ENCODE results near the gene GNG10.
"Not testable (repeated sequence)": the region's sequence is repeated elsewhere in the genome, so short reads cannot be mapped to it uniquely, and the experiment has no call there.

The GNG10 gene

DNA sequence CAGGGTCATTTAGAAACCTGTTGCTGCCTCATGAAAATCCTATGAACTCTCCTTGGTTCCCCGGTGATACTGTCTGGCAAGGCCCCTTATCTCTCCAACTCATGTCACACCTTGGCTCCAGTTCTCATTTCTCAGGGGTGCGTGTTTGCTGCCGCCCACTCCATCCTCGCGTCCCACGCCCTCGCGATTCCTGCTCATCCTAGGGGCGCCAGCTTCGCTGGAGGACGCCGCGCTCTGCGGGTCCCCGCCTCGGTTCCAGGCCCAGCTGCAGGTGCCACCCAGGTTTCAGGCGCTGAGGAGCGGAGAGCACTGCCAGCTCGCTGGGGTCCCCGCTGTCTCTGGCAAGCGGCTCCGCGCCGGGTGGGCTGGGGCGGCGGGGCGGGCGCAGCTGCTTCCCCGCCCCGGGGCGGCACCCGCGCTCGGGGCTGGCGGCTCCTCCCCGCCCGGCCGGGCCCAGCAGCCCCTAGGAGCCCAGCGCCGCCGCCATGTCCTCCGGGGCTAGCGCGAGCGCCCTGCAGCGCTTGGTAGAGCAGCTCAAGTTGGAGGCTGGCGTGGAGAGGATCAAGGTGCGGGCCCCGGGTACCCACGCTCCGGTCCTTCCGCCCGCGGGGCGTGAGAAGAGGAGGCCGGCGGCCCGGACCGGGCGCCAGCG lies at the start of gene GNG10:
Gene GNG10, plus strand, starts transcription at position 456 of the 652 bp plus-strand sequence. Its CDS starts 30 bp downstream, at position 486.
- H3K27ac ChIP-seq = no peak within 1 kb of the TSS
- no peaks in the 10 kb centered on the region; the same call in 1 of the 2 replicates for H3K36me3 ChIP-seq (ENCODE audit: insufficient read depth, low read length)
- H3K9me3 ChIP-seq (ENCODE audit: low read depth, low read length) = no peaks in the 10 kb centered on the region
- H3K9ac ChIP-seq (ENCODE audit: insufficient read length) = peak within 1 kb of the TSS; percentile 77
- TF ChIP-seq FOXP2 (optimal IDR thresholded peaks at IDR 0.05; ENCODE audit: control extremely low read depth, extremely low read length, insufficient read depth) (no peak), POLR2AphosphoS5 (IDR thresholded peaks at IDR 0.05; ENCODE audit: borderline replicate concordance, low read depth, low read length) (peak; percentile 62; the same call in 1 of the 2 replicates)
- no peak for DNase-seq (ENCODE audit: low read depth, low spot score)
- peak within 1 kb of the TSS; percentile 89 for H3K4me3 ChIP-seq

DNA sequence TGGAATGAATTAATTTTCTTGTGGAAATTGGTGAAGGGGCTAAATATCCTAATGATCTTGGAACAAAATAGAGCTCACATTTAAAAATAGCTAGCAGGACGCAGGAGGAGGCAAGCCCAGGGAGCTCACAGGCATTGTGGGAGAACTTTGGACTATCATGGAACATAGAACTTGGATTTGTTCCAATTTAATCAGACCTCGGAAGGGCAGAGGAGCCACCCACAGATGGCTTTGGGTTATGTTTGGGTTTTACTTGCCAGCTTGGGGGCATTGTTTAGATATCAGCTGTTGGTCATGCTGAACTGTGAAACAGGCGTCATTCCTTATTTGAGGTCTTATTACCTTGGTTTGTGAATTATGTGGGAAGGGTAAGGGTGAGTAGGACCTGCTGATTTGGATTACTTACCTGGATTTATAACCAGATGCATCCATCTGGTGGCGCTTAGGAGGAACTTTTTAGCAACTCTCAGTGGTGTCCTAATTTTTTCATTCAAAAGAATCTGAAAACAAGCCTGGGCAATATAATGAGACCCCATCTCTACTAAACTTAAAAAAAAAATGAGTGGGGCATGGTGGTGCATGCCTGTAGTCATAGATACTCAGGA lies 47.9 kb upstream of the GNG10 start:
- Histone ChIP-seq H3K9ac (ENCODE audit: insufficient read length) (no peak overlapping the region), H3K9me3 (ENCODE audit: low read depth, low read length) (no peaks in the 10 kb centered on the region), H3K4me3 (no peak overlapping the region), H3K36me3 (ENCODE audit: insufficient read depth, low read length) (no peaks in the 10 kb centered on the region), H3K27ac (no peak overlapping the region)
- DNase-seq (ENCODE audit: low read depth, low spot score) = no peak
- no peak for TF ChIP-seq EZH2 (IDR thresholded peaks at IDR 0.05)
- TF ChIP-seq FOXP2 (optimal IDR thresholded peaks at IDR 0.05; ENCODE audit: control extremely low read depth, extremely low read length, insufficient read depth) = no peak
- TF ChIP-seq POLR2AphosphoS5 (IDR thresholded peaks at IDR 0.05; ENCODE audit: borderline replicate concordance, low read depth, low read length) = no peak

DNA sequence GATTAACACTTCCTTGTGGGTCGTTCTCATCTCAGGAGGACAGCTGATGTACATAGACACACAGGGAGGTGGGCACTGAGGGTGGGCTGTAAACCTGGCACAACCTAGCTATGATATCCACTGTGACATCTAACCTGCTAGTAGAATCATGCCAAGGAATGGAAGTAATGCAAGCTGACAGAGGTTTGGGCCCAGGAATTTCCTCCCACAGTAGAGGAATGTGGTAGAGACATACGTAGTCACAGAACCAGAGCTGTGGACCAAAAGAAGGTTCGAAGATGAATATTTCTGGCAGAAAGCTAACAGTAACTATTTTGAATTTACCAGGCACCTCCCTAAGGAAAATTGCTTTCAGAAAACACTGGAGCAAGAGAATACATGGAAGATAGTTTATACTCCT lies 45.5 kb upstream of the GNG10 start:
- H3K27ac ChIP-seq = no peak overlapping the region
- H3K36me3 ChIP-seq (ENCODE audit: insufficient read depth, low read length) = no peaks in the 10 kb centered on the region
- H3K9ac ChIP-seq (ENCODE audit: insufficient read length) = no peak overlapping the region
- no peak for DNase-seq (ENCODE audit: low read depth, low spot score)
- H3K9me3 ChIP-seq (ENCODE audit: low read depth, low read length) = no peaks in the 10 kb centered on the region
- TF ChIP-seq POLR2AphosphoS5 (IDR thresholded peaks at IDR 0.05; ENCODE audit: borderline replicate concordance, low read depth, low read length) (no peak), EZH2 (IDR thresholded peaks at IDR 0.05) (no peak), FOXP2 (optimal IDR thresholded peaks at IDR 0.05; ENCODE audit: control extremely low read depth, extremely low read length, insufficient read depth) (no peak)
- no peak overlapping the region for H3K4me3 ChIP-seq

DNA sequence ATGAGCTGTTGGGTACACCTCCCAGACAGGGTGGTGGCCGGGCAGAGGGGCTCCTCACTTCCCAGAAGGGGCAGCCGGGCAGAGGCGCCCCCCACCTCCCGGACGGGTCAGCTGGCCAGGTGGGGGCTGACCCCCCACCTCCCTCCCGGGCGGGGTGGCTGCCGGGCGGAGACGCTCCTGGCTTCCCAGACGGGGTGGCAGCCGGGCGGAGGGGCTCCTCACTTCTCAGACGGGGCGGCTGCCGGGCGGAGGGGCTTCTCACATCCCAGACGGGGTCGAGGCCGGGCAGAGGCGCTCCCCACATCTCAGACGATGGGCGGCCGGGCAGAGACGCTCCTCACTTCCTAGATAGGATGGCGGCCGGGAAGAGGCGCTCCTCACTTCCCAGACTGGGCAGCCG lies 44.1 kb upstream of the GNG10 start:
- not testable (repeated sequence) for H3K9me3 ChIP-seq (ENCODE audit: low read depth, low read length); H3K36me3 ChIP-seq (ENCODE audit: insufficient read depth, low read length); H3K4me3 ChIP-seq; H3K27ac ChIP-seq; H3K9ac ChIP-seq (ENCODE audit: insufficient read length); DNase-seq (ENCODE audit: low read depth, low spot score)

DNA sequence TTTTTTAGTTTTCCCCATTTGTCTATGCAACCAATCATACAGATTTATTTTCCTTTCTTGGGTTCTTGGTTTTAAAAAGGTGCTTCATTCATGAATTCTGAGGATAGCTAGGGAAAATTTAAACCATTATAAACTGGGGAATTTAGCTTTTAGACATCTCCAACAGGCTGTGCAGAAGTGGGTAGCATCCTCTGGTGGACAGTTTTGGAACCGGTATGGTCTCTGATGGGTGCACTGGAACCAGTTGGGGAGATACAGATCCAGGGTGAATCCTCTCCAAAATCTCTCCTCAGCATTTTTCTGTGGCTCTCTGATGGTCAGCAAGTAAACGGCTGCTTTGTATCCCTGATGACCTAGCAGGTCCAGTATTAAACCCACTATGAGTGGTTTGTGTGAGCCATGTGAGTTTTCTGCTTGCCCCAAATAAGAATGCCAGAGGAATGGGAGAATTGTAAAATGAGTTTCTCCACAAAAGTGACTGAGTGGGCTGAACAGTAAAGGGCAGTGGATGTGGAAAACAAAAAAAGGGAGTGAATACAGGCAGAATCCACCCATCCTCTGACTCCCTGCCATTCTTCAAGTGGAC lies 39.4 kb upstream of the GNG10 start:
- TF ChIP-seq EZH2 (IDR thresholded peaks at IDR 0.05) (no peak), POLR2AphosphoS5 (IDR thresholded peaks at IDR 0.05; ENCODE audit: borderline replicate concordance, low read depth, low read length) (no peak), FOXP2 (optimal IDR thresholded peaks at IDR 0.05; ENCODE audit: control extremely low read depth, extremely low read length, insufficient read depth) (no peak)
- Histone ChIP-seq H3K4me3 (no peak overlapping the region), H3K9ac (ENCODE audit: insufficient read length) (no peak overlapping the region), H3K27ac (no peak overlapping the region), H3K36me3 (ENCODE audit: insufficient read depth, low read length) (no peaks in the 10 kb centered on the region), H3K9me3 (ENCODE audit: low read depth, low read length) (no peaks in the 10 kb centered on the region)
- no peak for DNase-seq (ENCODE audit: low read depth, low spot score)

DNA sequence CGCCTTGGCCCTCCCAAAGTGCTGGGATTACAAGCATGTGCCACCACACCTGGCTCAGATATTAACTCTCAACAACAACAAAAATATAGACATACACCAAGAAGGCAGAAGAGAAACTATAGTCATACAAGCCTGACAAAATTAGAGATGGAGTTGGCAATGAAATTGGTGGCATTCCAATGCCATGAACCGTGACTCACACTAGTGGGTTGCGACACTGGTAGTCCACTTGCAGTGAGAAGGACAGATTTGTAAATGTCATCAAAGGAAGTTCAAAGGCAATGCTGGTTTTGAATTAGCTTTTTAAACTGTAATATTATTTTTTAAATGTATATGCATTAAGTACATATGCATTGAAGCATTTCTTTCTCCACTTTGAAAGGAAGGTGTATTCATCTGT lies 38.8 kb upstream of the GNG10 start:
- DNase-seq (ENCODE audit: low read depth, low spot score) = no peak
- TF ChIP-seq EZH2 (IDR thresholded peaks at IDR 0.05) (no peak), POLR2AphosphoS5 (IDR thresholded peaks at IDR 0.05; ENCODE audit: borderline replicate concordance, low read depth, low read length) (no peak), FOXP2 (optimal IDR thresholded peaks at IDR 0.05; ENCODE audit: control extremely low read depth, extremely low read length, insufficient read depth) (no peak)
- no peak overlapping the region for H3K4me3 ChIP-seq
- no peak overlapping the region for H3K27ac ChIP-seq
- no peak overlapping the region for H3K9ac ChIP-seq (ENCODE audit: insufficient read length)
- no peaks in the 10 kb centered on the region for H3K36me3 ChIP-seq (ENCODE audit: insufficient read depth, low read length)
- no peaks in the 10 kb centered on the region for H3K9me3 ChIP-seq (ENCODE audit: low read depth, low read length)

DNA sequence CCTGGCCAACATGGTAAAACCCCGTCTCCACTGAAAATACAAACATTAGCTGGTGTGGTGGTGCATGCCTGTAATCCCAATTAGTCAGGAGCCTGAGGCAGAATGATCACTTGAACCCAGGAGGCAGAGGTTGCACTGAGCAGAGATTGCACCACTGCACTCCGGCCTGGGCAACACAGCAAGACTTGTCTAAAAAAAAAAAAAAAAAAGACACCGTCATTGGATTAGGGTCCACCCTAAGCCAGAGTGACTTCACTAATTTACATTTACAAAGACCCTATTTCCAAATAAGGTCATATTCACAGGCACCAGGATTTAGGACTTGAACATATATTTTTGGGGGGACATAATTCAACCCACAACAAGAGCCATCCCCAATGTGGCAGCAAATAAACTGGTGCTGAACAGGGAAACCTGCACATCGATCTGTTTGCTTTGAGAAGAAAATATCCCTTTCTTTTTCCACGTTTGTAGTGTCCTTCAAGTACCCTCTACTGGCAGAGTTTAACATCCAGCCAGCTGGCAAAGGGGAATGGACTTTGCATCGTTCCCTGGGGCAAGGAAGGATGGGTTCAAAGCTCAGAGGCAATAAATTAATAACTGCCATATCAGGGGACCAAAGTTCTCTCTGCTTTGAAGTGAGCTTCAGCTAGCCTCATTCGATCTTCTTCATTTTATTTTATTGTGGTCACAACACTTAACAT lies 34.0 kb upstream of the GNG10 start:
- no peaks in the 10 kb centered on the region for H3K36me3 ChIP-seq (ENCODE audit: insufficient read depth, low read length)
- TF ChIP-seq EZH2 (IDR thresholded peaks at IDR 0.05) (no peak), FOXP2 (optimal IDR thresholded peaks at IDR 0.05; ENCODE audit: control extremely low read depth, extremely low read length, insufficient read depth) (no peak), POLR2AphosphoS5 (IDR thresholded peaks at IDR 0.05; ENCODE audit: borderline replicate concordance, low read depth, low read length) (no peak)
- H3K9ac ChIP-seq (ENCODE audit: insufficient read length) = no peak overlapping the region
- DNase-seq (ENCODE audit: low read depth, low spot score) = no peak
- H3K4me3 ChIP-seq = no peak overlapping the region
- no peak overlapping the region for H3K27ac ChIP-seq
- no peaks in the 10 kb centered on the region for H3K9me3 ChIP-seq (ENCODE audit: low read depth, low read length)

DNA sequence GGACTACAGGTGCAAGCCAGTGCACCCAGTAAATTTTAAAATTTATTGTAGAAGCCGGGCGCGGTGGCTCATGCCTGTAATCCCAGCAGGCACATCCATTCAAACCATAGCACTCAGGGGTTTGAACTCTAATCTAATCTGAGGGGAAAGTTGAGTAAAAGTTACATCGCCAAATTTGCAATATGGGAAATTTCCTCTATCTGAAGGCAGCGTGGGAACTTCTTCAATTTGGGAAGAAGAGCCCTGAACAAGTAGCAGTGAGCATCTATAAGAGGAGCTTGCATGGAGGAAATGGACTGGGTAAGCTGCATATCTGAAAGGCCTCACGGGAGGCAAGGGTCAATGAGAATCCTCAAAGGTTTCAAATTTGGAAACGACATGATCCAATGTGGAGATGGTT lies 33.0 kb upstream of the GNG10 start:
- TF ChIP-seq FOXP2 (optimal IDR thresholded peaks at IDR 0.05; ENCODE audit: control extremely low read depth, extremely low read length, insufficient read depth) (no peak), EZH2 (IDR thresholded peaks at IDR 0.05) (no peak), POLR2AphosphoS5 (IDR thresholded peaks at IDR 0.05; ENCODE audit: borderline replicate concordance, low read depth, low read length) (no peak)
- no peak for DNase-seq (ENCODE audit: low read depth, low spot score)
- Histone ChIP-seq H3K4me3 (no peak overlapping the region), H3K9ac (ENCODE audit: insufficient read length) (no peak overlapping the region), H3K27ac (no peak overlapping the region), H3K9me3 (ENCODE audit: low read depth, low read length) (no peaks in the 10 kb centered on the region), H3K36me3 (ENCODE audit: insufficient read depth, low read length) (no peaks in the 10 kb centered on the region)
